SK-N-MC (cell line): ENCODE results near the gene PRKAB2.

Source experiments
- EZH2 ChIP-seq: fragments of 200-600 bp; sonication (generic); IDR thresholded peaks from one replicate; pipeline ENCODE4 v1.6.1; 2017; ENCODE audit warnings: antibody characterized with exemption
- FOXP2 ChIP-seq: optimal IDR thresholded peaks from 2 replicates; pipeline ENCODE3; 2011; ENCODE audit warnings: mild to moderate bottlenecking, moderate library complexity; ENCODE audit not compliant: insufficient read depth; ENCODE audit errors: extremely low read length, control extremely low read depth
- POLR2AphosphoS5 ChIP-seq: IDR thresholded peaks from 2 replicates; pipeline ENCODE4 v1.6.1; 2012; ENCODE audit warnings: mild to moderate bottlenecking, low read depth, low read length, borderline replicate concordance

- no peak for TF ChIP-seq FOXP2
- no peak for TF ChIP-seq EZH2
- TF ChIP-seq POLR2AphosphoS5 = no peak
These were observed 17.2 kb upstream of the PRKAB2 start for GRCh38 chr1:147189514-147189913.
